Fibroblast of skin of right biceps (primary cell): Measurements from ENCODE around the gene ZNF717.
A peak's percentile ranks its signal among the peaks of the same experiment; 100 is the strongest.
"Not testable (repeated sequence)": the region's sequence is repeated elsewhere in the genome, so short reads cannot be mapped to it uniquely, and the experiment has no call there.

ENCODE experiments used
- DNase-seq: peaks from one replicate; pipeline ENCODE4 v3.0.0-alpha.2; 2013

The ZNF717 gene

GRCh38 chr3:75785081-75785755, at the start of gene ZNF717:
Gene ZNF717 (minus strand): TSS chr3:75785549. CDS start chr3:75783362, 2,187 bp downstream.
- peak; percentile 85 for DNase-seq

GRCh38 chr3:75831076-75831475, 45.7 kb upstream of the ZNF717 start:
- DNase-seq = peak; percentile 20

GRCh38 chr3:75818019-75818418, 32.7 kb upstream of the ZNF717 start:
- peak; percentile 1 for DNase-seq

GRCh38 chr3:75816287-75817180, 31.2 kb upstream of the ZNF717 start:
- peak; percentile 81 for DNase-seq

- no peak for DNase-seq
These were observed 29.4 kb upstream of the ZNF717 start for GRCh38 chr3:75814797-75815196.

- DNase-seq = no peak
These were observed 2.8 kb downstream of the ZNF717 start for GRCh38 chr3:75782506-75782905.

GRCh38 chr3:75781079-75781745, 4.1 kb downstream of the ZNF717 start:
- DNase-seq = no peak

GRCh38 chr3:75777742-75778141, 7.6 kb downstream of the ZNF717 start:
- DNase-seq = not testable (repeated sequence)

- not testable (repeated sequence) for DNase-seq
These were observed 13.7 kb downstream of the ZNF717 start for GRCh38 chr3:75771631-75772030.

GRCh38 chr3:75768303-75769017, 16.9 kb downstream of the ZNF717 start:
- no peak for DNase-seq

GRCh38 chr3:75737831-75738493, 47.4 kb downstream of the ZNF717 start:
- DNase-seq = peak; percentile 16

GRCh38 chr3:75727985-75728384, 57.4 kb downstream of the ZNF717 start:
- DNase-seq = no peak

- DNase-seq = peak; percentile 22
These were observed 93.3 kb downstream of the ZNF717 start for GRCh38 chr3:75692061-75692460.

- no peak for DNase-seq
These were observed 98.0 kb downstream of the ZNF717 start for GRCh38 chr3:75687323-75687722.
